HS-27A (cell line): Measurements from ENCODE around the gene PDE1A.
"Not testable (repeated sequence)": the region's sequence is repeated elsewhere in the genome, so short reads cannot be mapped to it uniquely, and the experiment has no call there.

Experiments
- DNase-seq: peaks from one replicate; pipeline ENCODE4 v3.0.0-alpha.2; 2012; ENCODE audit warnings: low read depth, missing footprints

PDE1A gene

DNA sequence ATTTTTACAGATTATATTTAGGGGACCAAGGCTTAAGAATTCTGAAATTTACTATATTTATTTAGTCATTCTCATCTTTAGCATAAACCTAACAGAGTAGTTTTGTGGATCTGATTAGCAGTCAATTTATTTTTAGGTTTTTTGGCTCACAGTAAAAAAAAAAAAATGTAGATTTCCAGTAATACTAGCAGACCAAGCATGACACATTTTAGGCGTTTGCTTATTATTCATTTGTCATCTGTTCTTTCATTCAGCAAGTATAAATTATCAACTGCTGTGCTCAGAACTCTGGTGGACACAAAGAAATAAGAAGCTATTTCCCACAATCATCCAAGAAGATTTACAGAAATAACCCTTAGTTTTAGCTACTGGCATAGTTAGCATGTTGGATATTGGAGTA, 20.6 kb downstream of the PDE1A start:
- DNase-seq, result no peak

DNA sequence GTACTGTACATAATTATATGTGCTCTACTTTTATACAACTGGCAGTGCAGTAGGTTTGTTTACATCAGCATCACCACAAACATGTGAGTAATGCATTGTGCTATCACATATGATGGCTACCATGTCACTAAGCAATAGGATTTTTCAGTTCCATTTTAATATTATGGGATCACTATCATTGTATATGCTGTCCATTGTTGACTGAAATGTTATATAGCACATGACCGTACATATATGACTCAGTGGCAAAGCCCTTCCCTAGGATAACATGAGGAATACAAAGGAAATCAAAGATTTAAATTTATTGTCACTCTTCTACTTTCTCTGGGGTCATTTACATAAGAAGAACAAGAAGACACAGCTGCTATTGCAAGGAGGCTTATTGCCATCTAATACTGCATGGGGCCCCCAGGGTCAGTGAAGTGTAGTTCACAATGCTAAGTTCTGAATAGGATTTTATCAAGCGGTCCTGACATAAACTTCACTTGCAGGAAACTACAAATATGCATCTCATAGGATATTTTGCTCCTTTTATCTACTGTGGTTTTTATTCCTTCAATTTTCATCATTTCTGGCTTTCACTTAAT, 21.8 kb downstream of the PDE1A start:
- no peak for DNase-seq

DNA sequence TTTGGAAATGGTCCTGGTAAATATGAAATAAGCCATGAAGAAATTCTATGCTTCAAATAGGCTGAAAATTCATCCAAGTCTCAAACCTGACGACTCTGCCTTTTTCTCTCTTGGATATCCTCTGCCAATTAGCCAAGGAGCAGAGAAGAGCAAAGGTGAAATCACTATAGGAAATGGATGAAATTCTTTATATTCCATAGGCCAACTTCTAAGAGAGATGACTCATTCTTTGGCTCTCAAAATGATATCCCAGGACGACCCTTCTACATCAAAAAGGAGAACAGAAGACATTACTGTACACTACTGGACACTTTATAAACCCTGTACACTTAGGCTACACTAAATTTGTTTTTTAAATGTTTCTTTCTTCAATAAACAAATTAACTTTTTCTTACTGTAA, 22.7 kb downstream of the PDE1A start:
- peak; percentile 30 for DNase-seq

DNA sequence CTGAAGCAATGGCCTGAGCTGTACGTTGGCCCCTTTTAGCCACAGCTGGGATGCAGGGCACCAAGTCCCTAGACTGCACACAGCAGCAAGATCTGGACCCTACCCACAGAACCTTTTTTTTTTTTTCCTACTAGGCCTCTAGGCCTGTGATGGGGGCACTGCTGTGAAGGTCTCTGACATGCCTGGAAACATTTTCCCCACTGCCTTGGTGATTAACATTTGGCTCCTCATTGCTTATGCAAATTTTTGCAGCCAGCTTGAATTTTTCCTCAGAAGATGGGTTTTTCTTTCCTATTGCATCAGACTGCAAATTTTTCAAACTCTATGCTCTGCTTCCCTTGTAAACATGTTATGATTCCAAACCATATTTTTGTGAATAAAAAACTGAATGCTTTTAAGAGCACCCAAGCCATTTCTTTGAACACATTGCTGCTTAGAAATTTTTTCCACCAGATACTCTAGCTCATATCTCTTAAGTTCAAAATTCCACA, 33.5 kb downstream of the PDE1A start:
- DNase-seq, result no peak

DNA sequence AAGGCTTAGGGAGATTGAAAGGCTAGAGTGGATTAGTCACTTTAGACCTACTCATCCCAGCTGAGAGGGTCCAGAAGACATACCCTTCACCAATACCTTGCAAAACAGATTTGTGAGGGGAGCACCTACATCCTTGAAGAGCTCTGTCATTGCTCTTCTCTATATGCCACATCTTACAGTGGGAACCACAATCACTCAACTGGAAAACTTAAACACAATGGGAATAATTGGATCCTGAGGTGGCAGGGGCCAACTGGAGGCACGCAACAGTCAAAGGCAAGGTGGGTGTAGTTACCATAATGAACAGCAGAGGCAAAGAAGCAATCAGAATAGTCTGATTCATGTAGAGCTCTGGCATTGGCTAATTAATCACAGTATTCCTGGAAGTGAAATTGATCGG, 35.4 kb downstream of the PDE1A start:
- no peak for DNase-seq

DNA sequence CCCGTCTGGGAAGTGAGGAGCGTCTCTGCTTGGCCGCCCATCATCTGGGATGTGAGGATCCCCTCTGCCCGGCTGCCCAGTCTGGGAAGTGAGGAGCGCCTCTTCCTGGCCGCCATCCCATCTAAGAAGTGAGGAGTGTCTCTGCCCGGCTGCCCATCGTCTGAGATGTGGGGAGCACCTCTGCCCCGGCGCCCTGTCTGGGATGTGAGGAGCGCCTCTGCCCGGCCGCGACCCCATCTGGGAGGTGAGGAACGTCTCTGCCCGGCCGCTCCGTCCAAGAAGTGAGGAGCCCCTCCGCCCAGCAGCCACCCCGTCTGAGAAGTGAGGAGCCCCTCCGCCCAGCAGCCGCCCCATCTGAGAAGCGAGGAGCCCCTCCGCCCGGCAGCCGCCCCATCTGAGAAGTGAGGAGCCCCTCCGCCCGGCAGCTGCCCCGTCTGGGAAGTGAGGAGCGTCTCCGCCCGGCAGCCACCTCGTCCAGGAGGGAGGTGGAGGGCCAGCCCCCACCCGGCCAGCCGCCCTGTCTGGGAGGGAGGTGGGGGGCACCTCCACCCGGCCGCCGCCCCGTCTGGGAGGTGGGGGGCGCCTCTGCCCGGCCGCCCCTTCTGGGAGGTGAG, 40.5 kb downstream of the PDE1A start:
- DNase-seq, result not testable (repeated sequence)

DNA sequence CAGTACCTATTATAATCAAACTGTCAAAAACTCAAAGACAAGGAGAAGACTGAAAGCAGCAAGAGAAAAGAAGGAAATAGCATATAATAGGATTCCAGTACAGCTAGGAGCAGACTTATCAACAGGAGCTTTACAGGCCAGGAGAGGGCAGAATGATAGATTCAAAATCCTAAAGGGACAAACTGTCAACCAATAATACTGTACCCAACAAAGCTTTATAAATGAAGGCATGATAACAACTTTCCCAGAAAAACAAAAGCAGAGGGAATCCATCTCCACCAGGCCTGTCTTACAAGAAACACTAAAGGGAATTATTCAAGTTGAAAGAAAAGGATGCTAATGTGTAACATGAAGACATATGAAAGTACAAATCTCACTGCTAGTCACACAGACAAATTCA, 42.0 kb downstream of the PDE1A start:
- DNase-seq, result no peak

DNA sequence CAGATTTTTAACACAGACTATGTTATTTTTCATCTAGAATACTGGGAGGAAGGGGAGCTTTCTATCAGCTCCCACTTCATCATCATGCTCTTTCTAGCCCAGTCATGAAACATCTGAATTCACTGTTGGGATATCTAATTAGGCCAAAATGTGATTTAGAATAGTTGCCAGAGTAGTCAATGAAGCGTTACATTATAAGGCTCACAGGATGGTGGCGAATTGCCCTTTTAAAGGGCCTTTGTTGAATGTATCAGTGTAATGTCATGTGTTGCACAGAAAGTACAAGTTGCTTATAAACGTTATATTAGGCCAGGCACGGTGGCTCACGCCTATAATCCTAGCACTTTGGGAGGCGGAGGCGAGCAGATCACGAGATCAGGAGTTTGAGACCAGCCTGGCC, 45.6 kb downstream of the PDE1A start:
- DNase-seq, result no peak

DNA sequence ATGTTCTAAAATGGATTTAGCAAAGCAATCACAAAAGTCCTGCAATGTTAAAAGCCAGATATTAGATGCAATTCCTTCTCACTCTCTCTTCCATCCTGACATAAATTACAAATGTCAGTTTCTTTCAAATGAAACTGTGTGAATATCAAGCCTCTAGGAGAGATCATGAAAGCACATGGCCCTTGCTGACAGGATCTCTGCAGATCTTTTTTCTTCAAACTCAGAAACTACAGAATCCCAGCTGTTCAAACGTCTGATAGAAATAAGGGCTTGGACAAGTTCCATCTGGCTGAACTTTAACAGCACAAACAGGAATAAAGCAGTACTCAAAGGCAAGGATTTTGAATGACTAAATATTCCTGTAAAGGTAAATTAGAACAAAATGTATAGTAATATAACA, 47.6 kb downstream of the PDE1A start:
- DNase-seq, result no peak

DNA sequence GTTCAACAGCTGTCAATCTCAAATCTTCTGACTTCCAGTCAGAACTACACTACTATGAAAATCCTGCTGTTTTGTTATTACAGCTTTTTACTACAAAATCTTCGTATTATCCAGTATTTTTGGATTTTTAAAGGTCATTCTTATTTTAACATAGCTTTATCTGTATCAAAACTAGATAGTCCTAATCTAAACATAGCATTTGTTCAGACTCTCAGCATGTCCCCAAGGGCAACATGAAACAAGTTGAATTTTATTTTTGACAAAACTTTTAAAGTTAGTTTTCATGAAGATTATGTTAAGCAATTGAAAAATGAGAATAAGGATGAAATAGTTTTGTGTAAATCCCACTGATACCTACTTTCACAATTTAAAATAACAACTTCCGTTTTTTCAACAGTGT, 48.1 kb downstream of the PDE1A start:
- no peak for DNase-seq

DNA sequence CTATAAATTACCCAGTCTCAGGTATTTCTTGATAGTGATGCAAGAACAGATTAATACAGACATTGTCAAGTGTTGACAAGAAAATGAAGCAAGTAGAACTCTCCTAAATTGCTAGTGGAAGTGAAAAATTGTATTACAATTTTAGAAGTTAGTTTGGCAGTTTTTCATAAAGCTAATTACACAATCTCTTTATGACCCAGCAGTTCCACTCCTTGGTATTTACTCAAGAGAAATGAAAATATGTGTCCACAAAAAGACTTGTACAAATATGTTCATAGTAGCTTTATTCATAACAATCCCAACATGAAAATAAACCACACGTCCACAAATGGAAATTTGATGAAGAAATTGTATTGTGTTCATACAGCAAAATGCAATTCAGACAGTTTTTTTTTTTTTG, 49.4 kb downstream of the PDE1A start:
- DNase-seq, result no peak

DNA sequence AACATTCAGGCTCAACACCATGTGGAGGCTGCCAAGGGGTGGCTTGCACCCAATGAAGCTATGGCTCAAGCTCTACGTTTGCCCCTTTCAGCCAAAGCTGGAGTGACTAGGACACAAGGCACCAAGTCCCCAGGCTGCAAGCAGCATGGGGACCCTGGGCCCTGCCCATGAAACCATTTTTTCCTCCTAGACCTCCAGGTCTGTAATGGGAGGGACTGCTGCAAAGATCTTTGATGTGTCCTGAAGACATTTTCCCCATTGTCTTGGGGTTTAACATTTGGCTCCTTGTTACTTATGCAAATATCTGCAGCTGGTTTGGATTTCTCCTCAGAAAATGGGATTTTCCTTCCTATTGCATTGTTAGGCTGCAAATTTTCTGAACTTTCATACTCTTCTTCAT, 51.0 kb downstream of the PDE1A start:
- no peak for DNase-seq

DNA sequence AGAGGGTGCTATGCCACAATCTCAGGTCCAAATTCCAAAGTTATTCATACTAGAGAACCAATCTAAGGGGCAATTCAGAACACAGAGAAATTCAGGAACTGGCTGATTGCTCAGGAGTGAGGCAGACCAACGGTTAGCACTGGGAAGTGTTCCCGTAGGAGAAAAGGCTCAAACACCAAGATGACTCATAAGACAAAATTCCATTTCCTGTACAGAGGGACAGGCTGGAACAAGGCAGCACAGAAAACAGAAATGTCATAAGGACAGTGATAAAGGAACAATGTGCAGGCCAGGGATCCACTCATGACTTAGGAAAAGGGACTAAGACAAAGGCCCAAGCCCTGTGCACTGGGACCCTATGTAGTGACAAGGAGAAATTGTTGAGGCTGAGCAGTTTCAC, 54.2 kb downstream of the PDE1A start:
- peak; percentile 71 for DNase-seq

DNA sequence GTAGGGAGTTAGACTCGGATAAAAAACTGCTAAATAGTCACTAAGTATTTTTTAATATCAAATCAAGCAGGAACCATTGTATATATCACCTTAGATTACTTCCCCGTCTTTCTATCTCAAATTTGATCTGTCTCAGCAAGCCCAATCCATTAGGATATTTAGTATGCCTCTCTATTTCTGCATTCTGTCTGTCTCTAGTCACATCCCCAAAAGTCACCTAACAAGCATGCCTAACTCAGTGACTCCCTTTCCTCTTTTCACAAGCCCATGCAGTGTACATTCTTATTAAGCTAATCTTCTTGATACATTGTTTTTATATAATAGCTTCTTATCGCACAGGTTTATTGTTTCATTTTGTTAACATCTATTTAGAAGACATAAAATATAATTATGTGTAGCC, 57.8 kb downstream of the PDE1A start:
- no peak for DNase-seq

DNA sequence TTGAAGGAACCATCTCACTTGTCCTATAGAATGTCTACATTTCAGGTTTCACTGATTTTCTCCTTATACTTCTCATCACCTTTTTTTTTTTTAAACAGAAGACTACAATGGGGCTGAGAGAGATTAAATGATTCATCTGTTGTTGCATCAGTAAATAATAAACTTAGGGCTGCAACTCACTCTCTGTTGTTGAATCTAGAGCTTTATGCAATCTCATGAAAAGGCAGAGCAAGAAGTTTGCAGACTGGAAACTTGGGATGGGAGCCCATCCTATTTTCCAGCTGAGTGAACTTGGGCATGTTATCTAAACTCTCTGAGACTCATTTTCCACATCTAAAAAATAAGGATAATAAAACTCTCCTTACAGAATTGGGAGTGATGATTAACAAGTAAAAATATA, 58.4 kb downstream of the PDE1A start:
- DNase-seq, result no peak

DNA sequence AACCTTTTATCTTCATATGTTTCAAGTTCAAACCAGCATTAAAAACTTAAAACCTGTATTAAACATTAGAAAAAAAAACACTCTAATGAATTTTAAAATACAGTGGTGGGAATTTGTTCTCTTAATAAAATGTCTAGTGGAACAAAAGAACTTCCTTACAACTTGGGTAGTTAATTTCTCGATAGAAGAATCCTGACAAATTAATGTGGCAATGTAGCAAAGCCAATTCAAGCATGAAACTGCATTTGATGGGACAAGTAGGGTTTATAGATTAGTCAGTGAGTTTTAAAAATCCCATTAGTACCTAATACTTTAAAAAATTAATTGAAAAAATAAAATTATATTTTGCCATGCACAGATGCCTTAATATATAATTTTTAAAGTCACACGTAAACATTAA, 59.4 kb downstream of the PDE1A start:
- no peak for DNase-seq

DNA sequence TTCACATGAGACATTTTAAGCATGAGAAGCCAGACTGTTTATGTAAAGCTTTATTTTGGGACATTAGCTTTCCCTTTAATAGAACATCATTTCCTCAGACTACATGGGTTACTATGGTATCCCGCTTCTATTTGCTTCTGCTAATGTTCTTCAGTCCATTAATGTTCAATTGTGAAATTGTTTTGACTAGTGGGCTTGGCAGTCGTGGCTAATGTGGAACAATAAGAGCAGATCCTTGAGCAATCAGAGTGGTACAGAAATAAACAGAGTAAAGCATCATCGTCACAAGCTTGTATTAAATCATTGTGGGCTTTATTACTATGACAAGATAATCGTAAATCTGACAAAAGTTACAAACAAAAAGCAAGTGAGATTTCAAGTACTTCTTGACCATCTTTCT, 60.2 kb downstream of the PDE1A start:
- no peak for DNase-seq

DNA sequence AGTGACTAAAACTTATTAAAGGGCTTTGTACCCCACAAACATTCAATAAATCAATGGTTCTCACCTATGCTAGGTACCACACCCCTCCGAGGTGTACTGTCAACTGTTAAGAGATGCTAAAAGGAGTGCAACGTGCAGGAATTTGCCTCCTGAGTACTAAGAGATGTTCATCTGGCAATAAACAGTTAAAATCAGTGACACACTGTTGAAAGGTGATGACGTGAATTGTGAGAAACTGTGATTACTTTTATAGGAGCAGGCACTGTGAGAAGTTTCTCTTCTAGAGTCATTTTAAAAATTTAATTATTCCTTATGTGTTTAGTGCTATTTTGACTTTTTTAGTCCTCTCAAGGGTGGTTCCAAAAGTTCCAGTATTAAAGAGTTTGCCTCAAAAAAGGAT, 61.0 kb downstream of the PDE1A start:
- no peak for DNase-seq

DNA sequence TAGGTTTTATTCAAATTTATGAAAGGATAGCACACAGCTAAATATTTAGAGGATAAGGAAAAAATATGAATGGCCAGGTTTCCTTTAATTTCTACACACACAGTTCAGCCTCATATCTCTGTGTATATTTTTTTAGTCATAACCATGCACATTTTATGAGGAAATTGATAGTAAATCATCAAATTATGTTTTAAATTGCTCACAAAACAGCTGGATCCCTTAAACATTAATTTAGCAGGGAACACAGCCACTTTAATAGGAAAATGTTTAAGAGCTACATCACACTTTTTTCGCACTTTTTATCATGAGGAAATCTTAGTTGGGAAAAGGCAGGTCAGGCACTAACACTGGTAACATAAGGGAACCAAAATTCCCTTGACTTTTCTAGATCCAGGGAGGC, 65.4 kb downstream of the PDE1A start:
- DNase-seq, result no peak

DNA sequence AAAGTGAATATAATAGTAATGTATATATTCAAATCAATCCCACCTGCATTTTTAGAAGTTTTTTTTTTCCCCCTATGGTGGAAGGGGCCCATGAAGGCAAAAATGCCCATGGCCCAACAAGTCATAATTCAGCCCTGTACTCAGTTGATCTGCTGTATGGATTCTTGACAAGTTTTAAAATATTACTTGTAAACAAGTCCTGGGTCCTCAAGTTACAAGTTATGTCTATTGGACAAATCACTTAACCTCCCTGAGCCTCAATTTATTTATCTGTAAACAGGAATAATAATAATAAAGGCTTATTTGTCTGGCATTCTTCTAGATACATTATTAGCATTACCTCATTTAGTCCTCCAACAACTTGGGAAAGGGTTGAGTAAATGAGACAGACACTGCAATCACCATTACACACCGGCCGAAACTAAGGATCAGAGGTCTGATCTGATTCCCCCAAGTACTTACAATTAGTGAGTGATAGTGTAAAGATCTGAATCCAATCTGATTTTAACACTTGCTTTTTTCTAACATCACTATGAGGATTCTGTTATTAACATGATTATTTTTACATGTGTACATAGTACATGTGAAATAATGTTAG, 66.1 kb downstream of the PDE1A start:
- no peak for DNase-seq

DNA sequence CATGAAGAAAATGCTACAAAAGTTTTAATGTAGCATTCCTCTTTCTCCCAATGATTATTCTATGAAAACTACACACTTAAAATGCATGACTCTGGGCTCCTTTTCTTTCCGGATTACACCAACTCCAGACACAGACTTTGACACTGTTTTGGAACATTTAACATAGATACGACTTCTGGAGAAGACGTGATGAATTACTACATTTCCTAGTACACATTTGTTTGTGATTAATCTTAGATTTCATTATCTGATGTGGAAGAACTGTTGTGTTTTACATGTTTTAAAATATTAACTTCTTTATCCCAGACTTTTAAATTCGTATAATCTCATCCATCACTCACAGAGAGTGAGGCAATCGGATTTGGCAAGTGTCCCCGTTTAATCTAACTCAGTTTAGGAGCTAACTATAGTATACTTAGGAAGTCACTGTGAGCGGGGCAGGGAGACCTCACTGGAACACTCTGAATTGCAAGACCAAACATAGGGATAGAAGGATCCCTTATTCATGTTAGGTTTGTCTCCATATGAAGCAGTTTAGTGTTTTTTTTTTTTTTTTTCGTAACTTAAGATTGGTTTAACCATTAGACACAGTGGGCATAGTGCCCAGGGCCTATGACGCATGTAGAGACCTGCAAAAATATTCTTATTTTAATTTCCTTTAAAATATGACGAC, 66.7 kb downstream of the PDE1A start:
- DNase-seq, result no peak

DNA sequence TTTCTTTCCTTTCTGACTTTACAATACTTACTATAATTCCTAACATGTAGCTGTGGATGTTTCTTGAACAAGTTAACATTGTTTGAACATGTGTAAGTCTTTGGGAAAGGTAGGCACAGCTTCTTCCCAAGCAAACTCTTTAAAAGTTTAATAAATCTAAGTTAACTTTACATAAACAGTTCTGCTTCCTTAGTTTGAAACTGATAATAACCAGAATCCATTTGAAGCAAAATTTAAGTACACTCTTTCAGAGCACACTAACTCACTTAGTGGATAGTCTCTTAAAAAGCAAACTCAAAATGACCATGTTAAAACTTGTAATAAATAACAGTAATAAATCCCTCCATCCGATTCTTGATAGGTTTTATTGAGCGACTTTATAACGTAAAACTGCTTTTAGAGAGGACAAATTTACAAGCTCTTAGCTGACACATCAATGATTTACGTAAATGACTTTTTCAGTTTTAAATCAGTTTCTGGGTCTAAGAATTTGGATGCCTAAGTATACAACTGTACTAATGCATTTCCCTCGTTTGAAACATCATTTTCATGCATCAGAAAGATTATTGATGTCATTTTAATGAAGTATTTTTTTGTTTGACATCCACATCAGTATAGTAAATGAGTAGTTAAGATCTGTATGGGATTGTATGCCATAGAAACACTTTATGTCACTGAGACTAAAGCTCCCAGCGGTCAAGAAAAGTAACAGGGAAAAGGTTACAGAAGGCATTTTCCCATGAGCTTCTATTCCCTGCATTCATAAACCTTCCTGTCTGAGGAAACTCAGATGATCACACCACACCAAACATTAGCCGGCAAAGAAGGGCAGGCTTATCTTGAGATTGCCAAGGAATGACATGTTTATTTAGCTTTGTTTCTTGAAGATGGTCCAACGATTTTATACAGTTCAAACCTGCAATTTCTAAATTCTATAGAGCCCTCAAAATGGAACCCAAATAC, 67.5 kb downstream of the PDE1A start:
- no peak for DNase-seq
